ENCODE results near the gene ZNF735.
"Not testable (repeated sequence)": the region's sequence is repeated elsewhere in the genome, so short reads cannot be mapped to it uniquely, and the experiment has no call there.

The ZNF735 gene

GRCh38 chr7:64206903-64207302 lies at the start of gene ZNF735:
Gene ZNF735, plus strand, starts transcription at chr7:64207203. Its CDS starts 0 bp downstream, at chr7:64207203.
- no peak for DNase-seq (ENCODE audit: low read depth)

DNA sequence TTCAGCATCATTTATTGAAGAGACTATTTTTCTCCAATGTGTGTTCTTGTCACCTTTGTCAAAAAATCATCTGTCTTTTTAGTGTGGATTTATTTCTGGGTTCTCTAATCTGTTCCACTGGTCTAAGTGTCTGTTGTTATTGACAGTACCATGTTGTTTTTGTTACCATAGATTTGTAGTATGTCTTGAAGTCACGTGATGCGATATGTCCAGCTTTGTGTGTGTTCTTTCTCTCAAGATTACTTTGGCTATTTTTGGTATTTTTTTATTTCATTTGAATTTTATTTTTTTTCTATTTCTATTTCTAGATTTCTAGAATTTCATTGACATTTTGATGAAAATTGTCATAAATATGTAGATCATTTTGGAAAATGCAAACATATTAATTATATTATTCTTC lies 36.0 kb upstream of the ZNF735 start:
- DNase-seq (ENCODE audit: low read depth): not testable (repeated sequence)

DNA sequence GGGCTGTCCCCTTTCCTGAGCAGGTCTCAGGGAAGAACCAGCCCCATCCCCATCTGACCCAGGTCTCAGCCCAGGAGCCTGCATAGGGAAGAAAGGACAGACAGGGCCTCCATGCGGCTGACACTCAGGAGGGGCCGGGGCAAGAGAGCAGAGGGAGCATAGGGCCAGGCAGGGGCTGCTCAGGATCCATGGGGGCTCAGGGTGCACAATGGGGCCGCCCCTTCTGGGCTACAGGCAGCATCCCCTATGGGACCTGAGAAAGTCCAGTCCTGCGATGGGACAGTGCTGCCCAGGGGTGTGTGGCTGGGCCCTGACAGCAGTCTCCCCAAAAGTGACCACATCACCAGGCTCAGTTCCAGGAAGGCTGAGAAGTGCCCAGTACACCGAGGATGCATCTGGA lies 32.7 kb upstream of the ZNF735 start:
- no peak for DNase-seq (ENCODE audit: low read depth)

DNA sequence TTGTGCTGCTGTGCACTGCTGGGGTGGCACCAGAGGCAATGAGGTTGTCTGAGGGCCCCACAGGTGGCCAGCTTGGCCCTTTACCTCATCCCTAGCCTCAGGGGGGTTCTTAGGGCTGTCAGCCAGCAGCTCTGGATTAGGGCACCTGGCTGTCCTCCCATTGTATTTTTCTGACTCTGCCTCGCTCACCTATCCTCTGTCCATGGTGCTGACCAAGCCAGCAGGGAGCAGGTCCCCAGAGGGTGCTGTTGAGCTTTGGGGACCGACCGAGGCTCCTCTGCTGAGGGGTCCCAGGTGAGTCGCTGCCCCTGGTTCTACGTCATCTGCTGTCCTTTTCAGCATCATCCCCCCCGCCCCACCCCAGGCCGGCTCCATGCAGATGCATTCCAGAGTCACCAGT lies 32.1 kb upstream of the ZNF735 start:
- DNase-seq (ENCODE audit: low read depth): no peak

- DNase-seq (ENCODE audit: low read depth): no peak
These were observed 26.0 kb upstream of the ZNF735 start for GRCh38 chr7:64180989-64181388.

DNA sequence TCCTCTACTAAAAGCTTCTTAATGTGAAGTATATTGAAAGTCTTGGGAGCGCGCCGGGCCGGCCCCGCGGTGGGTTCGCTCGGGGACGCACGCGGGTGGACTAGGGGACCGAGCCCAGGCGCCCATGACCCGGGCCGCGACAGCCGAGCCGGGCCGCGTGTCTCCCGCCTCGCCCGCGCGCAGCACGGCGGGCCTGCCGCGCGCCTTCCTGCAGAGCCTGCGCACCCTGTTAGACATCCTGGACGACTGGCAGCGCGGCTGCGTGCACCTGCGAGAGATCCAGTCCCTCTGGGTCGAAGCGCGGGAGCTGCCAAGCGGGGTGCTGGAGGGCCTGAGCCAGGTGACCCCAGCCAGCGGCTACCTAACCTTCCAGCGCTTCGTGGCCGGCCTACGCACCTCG lies 25.4 kb upstream of the ZNF735 start:
- no peak for DNase-seq (ENCODE audit: low read depth)

- DNase-seq (ENCODE audit: low read depth): no peak
These were observed 24.8 kb upstream of the ZNF735 start for GRCh38 chr7:64182036-64182790.

- peak; percentile 29 for DNase-seq (ENCODE audit: low read depth)
These were observed 23.8 kb upstream of the ZNF735 start for GRCh38 chr7:64183126-64183742.

GRCh38 chr7:64183827-64184372 lies 23.1 kb upstream of the ZNF735 start:
- DNase-seq (ENCODE audit: low read depth): no peak

DNA sequence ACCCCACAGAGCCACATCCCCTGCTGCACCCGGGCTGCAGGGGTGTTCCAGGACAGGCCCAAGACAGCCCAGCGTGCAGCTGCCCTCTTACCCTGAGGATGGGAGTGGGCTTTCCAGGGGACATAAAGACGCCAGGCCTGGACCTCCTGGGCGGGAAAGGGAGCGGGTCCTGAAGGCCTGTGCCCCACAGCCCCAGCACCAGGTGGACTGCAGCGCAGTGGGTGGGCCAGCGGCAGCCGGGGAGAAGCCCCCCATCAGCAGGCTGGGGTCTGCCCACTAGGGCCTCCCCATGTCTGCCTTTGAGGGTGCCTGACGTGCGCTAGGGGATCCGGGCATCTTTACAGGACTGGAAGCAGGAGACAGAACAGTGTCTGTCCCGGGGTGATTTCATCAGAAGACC lies 22.6 kb upstream of the ZNF735 start:
- DNase-seq (ENCODE audit: low read depth): no peak

- DNase-seq (ENCODE audit: low read depth): no peak
These were observed 19.6 kb upstream of the ZNF735 start for GRCh38 chr7:64187408-64187807.

GRCh38 chr7:64192148-64192704 lies 14.8 kb upstream of the ZNF735 start:
- DNase-seq (ENCODE audit: low read depth): no peak

- no peak for DNase-seq (ENCODE audit: low read depth)
These were observed 14.2 kb upstream of the ZNF735 start for GRCh38 chr7:64192775-64193174.

- DNase-seq (ENCODE audit: low read depth): not testable (repeated sequence)
These were observed 12.8 kb downstream of the ZNF735 start for GRCh38 chr7:64219710-64220298.

GRCh38 chr7:64223366-64223765 lies 16.4 kb downstream of the ZNF735 start:
- no peak for DNase-seq (ENCODE audit: low read depth)

- not testable (repeated sequence) for DNase-seq (ENCODE audit: low read depth)
These were observed 21.2 kb downstream of the ZNF735 start, which contains the start of gene ZNF679 for GRCh38 chr7:64228174-64228573. Gene ZNF679, plus strand, starts transcription at chr7:64228474. Its CDS starts 20,644 bp downstream, at chr7:64249118.

DNA sequence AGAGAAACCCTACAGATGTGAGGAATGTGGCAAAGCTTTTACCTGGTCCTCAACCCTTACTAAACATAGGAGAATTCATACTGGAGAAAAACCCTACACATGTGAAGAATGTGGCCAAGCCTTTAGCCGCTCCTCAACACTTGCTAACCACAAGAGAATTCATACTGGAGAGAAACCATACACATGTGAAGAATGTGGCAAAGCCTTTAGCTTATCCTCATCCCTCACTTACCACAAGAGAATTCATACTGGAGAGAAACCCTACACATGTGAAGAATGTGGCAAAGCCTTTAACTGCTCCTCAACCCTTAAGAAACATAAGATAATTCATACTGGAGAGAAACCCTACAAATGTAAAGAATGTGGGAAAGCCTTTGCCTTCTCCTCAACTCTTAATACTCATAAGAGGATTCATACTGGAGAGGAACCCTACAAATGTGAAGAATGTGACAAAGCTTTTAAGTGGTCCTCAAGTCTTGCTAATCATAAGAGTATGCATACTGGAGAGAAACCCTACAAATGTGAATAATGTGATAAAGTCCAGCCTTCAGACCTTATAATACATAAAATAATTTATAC lies 59.4 kb downstream of the ZNF735 start:
- no peak for DNase-seq (ENCODE audit: low read depth)
